HEK293 (cell line): Measurements from ENCODE around the gene NFKBIZ.
A peak's percentile ranks its signal among the peaks of the same experiment; 100 is the strongest.

ENCODE experiments used
- CTCF ChIA-PET: fragments of 350-600 bp; formaldehyde crosslinking; extraction: SDS; loops from one replicate; lab custom pipeline; 2021; ENCODE audit warnings: antibody characterized with exemption; lab: Yijun Ruan, JAX
- POLR2A ChIA-PET: fragments of 300-600 bp; formaldehyde crosslinking; extraction: SDS; loops from one replicate; lab custom pipeline; 2020; ENCODE audit warnings: antibody characterized with exemption, inconsistent platforms; lab: Yijun Ruan, JAX
- H3K27ac ChIP-seq: fragments of 200-500 bp; sonication (Bioruptor generic); 2 replicates; pipeline ENCODE4 v1.5.1; 2014; ENCODE audit warnings: low read depth, low read length, control low read depth, inconsistent platforms; ENCODE audit errors: extremely low read depth
- H3K36me3 ChIP-seq, 2 experiments: fragments of 200-500 bp in 1 of 2; sonication (Bioruptor generic) in 1 of 2; 1 replicate in 1 of 2; 2 replicates in 1 of 2; pipeline ENCODE4 v1.5.1; 2014 to 2017; ENCODE audit warnings: inconsistent platforms in 2 of 2, low read length in 2 of 2; ENCODE audit not compliant: control insufficient read depth in 2 of 2, insufficient read depth in 1 of 2
- H3K4me1 ChIP-seq: fragments of 200-500 bp; sonication (Bioruptor generic); 2 replicates; pipeline ENCODE4 v1.5.1; 2014; ENCODE audit warnings: mild to moderate bottlenecking, low read length, inconsistent platforms; ENCODE audit not compliant: control insufficient read depth, insufficient read depth
- H3K4me3 ChIP-seq: 2 replicates; pipeline ENCODE4 v1.5.1; 2011; ENCODE audit warnings: low read depth, mild to moderate bottlenecking, control low read depth, low read length, moderate library complexity
- H3K9me3 ChIP-seq: fragments of 200-500 bp; sonication (Bioruptor generic); 2 replicates; pipeline ENCODE4 v1.5.1; 2014; ENCODE audit warnings: low read depth, low read length, inconsistent platforms; ENCODE audit not compliant: control insufficient read depth, insufficient read depth
- INSM2 ChIP-seq: fragments of 450-650 bp; formaldehyde crosslinking; IDR thresholded peaks from 2 replicates; pipeline ENCODE4 v1.5.1; 2016; ENCODE audit warnings: missing biosample characterization, missing genetic modification characterization
- MZF1 ChIP-seq: fragments of 450-650 bp; formaldehyde crosslinking; IDR thresholded peaks from 2 replicates; pipeline ENCODE4 v1.5.1; 2017; ENCODE audit warnings: missing biosample characterization, missing genetic modification characterization, borderline replicate concordance
- ZBTB10 ChIP-seq: fragments of 450-650 bp; formaldehyde crosslinking; IDR thresholded peaks from 2 replicates; pipeline ENCODE4 v1.5.1; 2016; ENCODE audit warnings: missing biosample characterization, missing genetic modification characterization
- ZFHX2 ChIP-seq: fragments of 450-650 bp; formaldehyde crosslinking; conservative IDR thresholded peaks from 2 replicates; pipeline ENCODE4 v1.5.1; 2016; ENCODE audit warnings: missing biosample characterization, missing genetic modification characterization
- ZNF140 ChIP-seq: fragments of 450-650 bp; formaldehyde crosslinking; IDR thresholded peaks from 2 replicates; pipeline ENCODE4 v1.5.1; 2016; ENCODE audit warnings: missing biosample characterization, missing genetic modification characterization
- ZNF18 ChIP-seq: fragments of 450-650 bp; formaldehyde crosslinking; IDR thresholded peaks from 2 replicates; pipeline ENCODE4 v1.5.1; 2016; ENCODE audit warnings: missing biosample characterization, missing genetic modification characterization
- ZNF23 ChIP-seq: fragments of 450-650 bp; formaldehyde crosslinking; IDR thresholded peaks from 2 replicates; pipeline ENCODE4 v1.5.1; 2016; ENCODE audit warnings: missing biosample characterization, missing genetic modification characterization, borderline replicate concordance
- ZNF324 ChIP-seq: fragments of 450-650 bp; formaldehyde crosslinking; IDR thresholded peaks from 2 replicates; pipeline ENCODE4 v1.5.1; 2016; ENCODE audit warnings: missing biosample characterization, missing genetic modification characterization
- ZNF341 ChIP-seq: fragments of 450-650 bp; formaldehyde crosslinking; IDR thresholded peaks from 2 replicates; pipeline ENCODE4; 2016; ENCODE audit warnings: low read depth, missing biosample characterization, missing genetic modification characterization
- ZNF48 ChIP-seq: fragments of 450-650 bp; formaldehyde crosslinking; IDR thresholded peaks from 2 replicates; pipeline ENCODE4 v1.5.1; 2016; ENCODE audit warnings: missing biosample characterization, missing genetic modification characterization
- ZNF544 ChIP-seq: fragments of 450-650 bp; formaldehyde crosslinking; IDR thresholded peaks from 2 replicates; pipeline ENCODE4 v1.5.0; 2017; ENCODE audit warnings: missing biosample characterization, missing genetic modification characterization
- ZNF654 ChIP-seq: fragments of 450-650 bp; formaldehyde crosslinking; IDR thresholded peaks from 2 replicates; pipeline ENCODE4 v1.5.1; 2016; ENCODE audit warnings: low read depth, missing biosample characterization, missing genetic modification characterization
- ZXDB ChIP-seq: fragments of 450-650 bp; formaldehyde crosslinking; IDR thresholded peaks from 2 replicates; pipeline ENCODE4 v1.5.1; 2016; ENCODE audit warnings: missing biosample characterization, missing genetic modification characterization
- TF ChIP-seq, protein P1 (sequence below): fragments of 450-650 bp; formaldehyde crosslinking; IDR thresholded peaks from 2 replicates; pipeline ENCODE4 v1.5.1; 2016; ENCODE audit warnings: missing biosample characterization, missing genetic modification characterization

NFKBIZ gene

DNA sequence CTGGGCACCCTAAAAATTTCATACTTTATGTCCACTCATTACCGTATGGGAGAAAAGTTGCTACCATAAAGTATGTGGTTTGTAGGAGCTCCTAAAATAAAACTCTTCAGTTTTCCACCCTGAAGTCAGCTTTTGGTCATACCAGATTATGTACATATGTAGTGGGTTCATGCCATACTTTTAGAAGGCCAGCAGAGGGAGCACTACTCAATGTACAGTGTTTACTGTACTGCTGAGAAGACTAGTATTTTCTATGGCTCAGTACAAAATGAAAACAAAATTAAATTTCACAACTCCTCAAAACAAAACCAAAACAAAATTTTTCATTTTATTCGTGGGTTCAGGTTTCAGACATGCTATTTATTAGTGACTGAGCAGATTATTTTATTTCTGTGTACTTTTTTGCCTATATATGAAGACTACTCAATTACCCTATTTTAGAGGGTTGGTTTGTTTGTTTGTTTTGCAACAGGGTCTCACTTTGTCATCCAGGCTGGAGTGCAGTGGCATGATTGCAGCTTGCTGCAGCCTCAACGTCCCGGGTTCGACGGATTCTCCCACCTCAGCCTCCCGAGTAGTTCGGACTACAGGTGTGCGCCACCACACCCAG lies 46.0 kb upstream of the NFKBIZ start:
- Histone ChIP-seq H3K27ac (no peak overlapping the region), H3K36me3 (peaks cover 16 to 32% of the 10 kb centered on the region in 2 experiments), H3K4me1 (no peaks in the 10 kb centered on the region), H3K9me3 (no peaks in the 10 kb centered on the region), H3K4me3 (no peak overlapping the region)
- TF ChIP-seq MZF1 (tag by site-specific recombination) = no peak
- TF ChIP-seq ZNF654 (tag by site-specific recombination) = peak; percentile 43
- TF ChIP-seq ZBTB10 (tag by site-specific recombination) = no peak
- TF ChIP-seq ZXDB = no peak
- ChIA-PET POLR2A (no interaction called here), CTCF (interaction anchor here (0.5 to 4.7 kb wide), 30 partner anchors 8 to 734 kb away, joined by 3 to 44 read pairs (median 4); no protein-coding TSS in a partner anchor)

- Histone ChIP-seq H3K4me1 (no peaks in the 10 kb centered on the region), H3K36me3 (peaks cover 14 to 31% of the 10 kb centered on the region in 2 experiments), H3K27ac (no peak overlapping the region), H3K4me3 (no peak overlapping the region), H3K9me3 (no peaks in the 10 kb centered on the region)
- POLR2A ChIA-PET = no interaction called here
- no peak for TF ChIP-seq ZNF140 (tag by site-specific recombination)
- TF ChIP-seq, all 188 proteins: peak for 0
- CTCF ChIA-PET = interaction anchor here (0.6 to 4.7 kb wide), 5 partner anchors 19 to 422 kb away, joined by 3 to 44 read pairs (median 8); no protein-coding TSS in a partner anchor
Measured at GRCh38 chr3:101803939-101804338, 45.4 kb upstream of the NFKBIZ start.

GRCh38 chr3:101806491-101806890 lies 42.8 kb upstream of the NFKBIZ start:
- POLR2A ChIA-PET = interaction anchor here (1.8 kb wide), 1 partner anchor 18 kb away, joined by 3 read pairs; no protein-coding TSS in a partner anchor
- H3K4me3 ChIP-seq = no peak overlapping the region
- H3K27ac ChIP-seq = no peak overlapping the region
- CTCF ChIA-PET = interaction anchor here (0.6 to 8.9 kb wide), 5 partner anchors 11 to 418 kb away, joined by 3 to 127 read pairs (median 4); no protein-coding TSS in a partner anchor
- no peaks in the 10 kb centered on the region for H3K4me1 ChIP-seq
- H3K9me3 ChIP-seq = no peaks in the 10 kb centered on the region
- H3K36me3 ChIP-seq = peaks cover 13 to 24% of the 10 kb centered on the region in 2 experiments
- TF ChIP-seq ZNF48 (tag by site-specific recombination) (no peak), INSM2 (tag by site-specific recombination) (no peak), ZNF18 (no peak), ZNF324 (tag by site-specific recombination) (no peak), ZFHX2 (tag by site-specific recombination) (no peak), ZNF341 (tag by site-specific recombination) (no peak), ZNF544 (tag by site-specific recombination) (no peak), ZNF23 (no peak)
- TF ChIP-seq, protein P1, sequence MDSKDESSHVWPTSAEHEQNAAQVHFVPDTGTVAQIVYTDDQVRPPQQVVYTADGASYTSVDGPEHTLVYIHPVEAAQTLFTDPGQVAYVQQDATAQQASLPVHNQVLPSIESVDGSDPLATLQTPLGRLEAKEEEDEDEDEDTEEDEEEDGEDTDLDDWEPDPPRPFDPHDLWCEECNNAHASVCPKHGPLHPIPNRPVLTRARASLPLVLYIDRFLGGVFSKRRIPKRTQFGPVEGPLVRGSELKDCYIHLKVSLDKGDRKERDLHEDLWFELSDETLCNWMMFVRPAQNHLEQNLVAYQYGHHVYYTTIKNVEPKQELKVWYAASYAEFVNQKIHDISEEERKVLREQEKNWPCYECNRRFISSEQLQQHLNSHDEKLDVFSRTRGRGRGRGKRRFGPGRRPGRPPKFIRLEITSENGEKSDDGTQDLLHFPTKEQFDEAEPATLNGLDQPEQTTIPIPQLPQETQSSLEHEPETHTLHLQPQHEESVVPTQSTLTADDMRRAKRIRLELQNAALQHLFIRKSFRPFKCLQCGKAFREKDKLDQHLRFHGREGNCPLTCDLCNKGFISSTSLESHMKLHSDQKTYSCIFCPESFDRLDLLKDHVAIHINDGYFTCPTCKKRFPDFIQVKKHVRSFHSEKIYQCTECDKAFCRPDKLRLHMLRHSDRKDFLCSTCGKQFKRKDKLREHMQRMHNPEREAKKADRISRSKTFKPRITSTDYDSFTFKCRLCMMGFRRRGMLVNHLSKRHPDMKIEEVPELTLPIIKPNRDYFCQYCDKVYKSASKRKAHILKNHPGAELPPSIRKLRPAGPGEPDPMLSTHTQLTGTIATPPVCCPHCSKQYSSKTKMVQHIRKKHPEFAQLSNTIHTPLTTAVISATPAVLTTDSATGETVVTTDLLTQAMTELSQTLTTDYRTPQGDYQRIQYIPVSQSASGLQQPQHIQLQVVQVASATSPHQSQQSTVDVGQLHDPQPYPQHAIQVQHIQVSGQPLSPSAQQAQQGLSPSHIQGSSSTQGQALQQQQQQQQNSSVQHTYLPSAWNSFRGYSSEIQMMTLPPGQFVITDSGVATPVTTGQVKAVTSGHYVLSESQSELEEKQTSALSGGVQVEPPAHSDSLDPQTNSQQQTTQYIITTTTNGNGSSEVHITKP (tag by site-specific recombination) = no peak
